MCF 10A (cell line): ENCODE data around the gene ZNF580. TPM values are rescaled to one million over a fixed set of nuclear protein-coding genes. Genes with fewer than 3 reads are reported as not detected.

Source experiments
- BruUV-seq: library from RNA; stranded (reverse); fragments of 400-500 nt; replicated peaks from 2 replicates; lab custom pipeline; 2021; lab: Mats Ljungman, UMichigan
- CTCF ChIA-PET: fragments of 300-600 bp; sonication (Branson Sonifier 250); formaldehyde crosslinking; extraction: SDS; loops from one replicate; lab custom pipeline; 2021; ENCODE audit warnings: antibody characterized with exemption, inconsistent platforms; lab: Yijun Ruan, JAX
- POLR2A ChIA-PET: fragments of 300-600, 350-650 bp; sonication (Branson Sonifier 250); formaldehyde crosslinking; extraction: SDS; loops from one replicate; lab custom pipeline; 2020; ENCODE audit warnings: antibody characterized with exemption, inconsistent platforms; lab: Yijun Ruan, JAX
- DNase-seq: peaks from one replicate; pipeline ENCODE4 v3.0.0-alpha.2; 2018; ENCODE audit not compliant: unreplicated experiment
- H3K27ac Mint-ChIP-seq: one replicate; pipeline ENCODE4 v1.8.0; 2022; ENCODE audit warnings: mild to moderate bottlenecking, low read depth, mixed read lengths; ENCODE audit not compliant: unreplicated experiment
- H3K27me3 Mint-ChIP-seq: one replicate; pipeline ENCODE4 v1.8.0; 2022; ENCODE audit warnings: mixed read lengths; ENCODE audit not compliant: insufficient read depth, unreplicated experiment
- H3K36me3 Mint-ChIP-seq: one replicate; pipeline ENCODE4 v1.8.0; 2022; ENCODE audit warnings: mild to moderate bottlenecking, moderate library complexity, mixed read lengths; ENCODE audit not compliant: insufficient read depth, unreplicated experiment
- H3K4me1 Mint-ChIP-seq: one replicate; pipeline ENCODE4 v1.8.0; 2022; ENCODE audit warnings: mixed read lengths; ENCODE audit not compliant: insufficient read depth, unreplicated experiment
- H3K4me3 Mint-ChIP-seq: one replicate; pipeline ENCODE4 v1.8.0; 2022; ENCODE audit warnings: mild to moderate bottlenecking, moderate library complexity, mixed read lengths; ENCODE audit not compliant: unreplicated experiment
- H3K9me3 Mint-ChIP-seq: one replicate; pipeline ENCODE4 v1.8.0; 2022; ENCODE audit warnings: mixed read lengths; ENCODE audit not compliant: unreplicated experiment
- intact Hi-C: fragments of 100-400 bp; cut with micrococcal nuclease; formaldehyde crosslinking; loops from 2 replicates; pipeline ENCODE4 v1.14.1; 2022
- total RNA-seq: library from RNA; stranded (reverse); gene quantifications from 2 replicates; pipeline ENCODE4 v1.2.3, GENCODE V29; 2022
- TF ChIP-seq, protein P1 (sequence below): fragments of 200-600 bp; IDR thresholded peaks from one replicate; pipeline ENCODE4 v1.8.0; 2022; ENCODE audit warnings: antibody characterized with exemption, mild to moderate bottlenecking; ENCODE audit not compliant: unreplicated experiment

Gene ZNF580
- total RNA-seq, 1 experiment from 2014 or later: 44.9 TPM

DNA sequence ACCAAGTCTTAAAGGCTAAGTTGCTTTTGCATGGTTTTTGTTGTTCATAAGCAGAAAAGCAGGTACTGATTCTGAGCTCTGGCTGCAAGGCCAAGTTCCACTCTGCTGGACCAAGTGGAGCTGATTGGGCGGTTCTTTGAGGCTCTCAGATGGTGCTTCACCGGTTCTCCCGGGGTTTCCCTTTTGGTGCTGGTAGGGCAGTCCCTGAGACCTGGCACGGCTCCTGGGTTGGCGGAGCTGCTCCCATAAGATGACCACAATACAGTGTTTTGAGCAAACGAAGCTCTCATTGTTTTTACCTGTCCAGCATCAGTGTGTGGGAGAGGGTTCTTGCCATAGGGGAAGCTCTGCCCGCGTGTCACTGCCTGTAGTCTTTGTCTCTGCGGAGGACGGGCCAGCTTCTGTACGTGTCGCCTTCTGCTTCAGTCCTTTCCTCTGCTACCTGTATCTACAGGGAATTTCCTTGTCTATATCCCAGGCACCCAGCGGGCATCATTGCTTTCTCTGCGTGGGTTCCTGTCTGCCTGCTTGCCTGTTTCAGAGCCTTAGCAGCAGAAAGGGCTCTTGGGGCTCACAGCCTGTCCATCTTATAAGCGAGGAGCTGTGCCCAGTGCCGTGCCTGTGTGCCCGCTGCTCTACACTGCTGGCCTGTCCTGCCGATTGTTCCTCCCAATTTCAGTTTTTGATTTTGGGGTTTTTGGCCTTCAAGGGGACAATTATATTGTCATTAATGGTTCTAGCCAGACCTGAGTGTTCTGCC lies 16.4 kb downstream of the ZNF580 start:
- Mint-ChIP-seq H3K27me3 (no peaks in the 10 kb centered on the region), H3K36me3 (peaks cover 36% of the 10 kb centered on the region), H3K4me1 (peaks cover 29% of the 10 kb centered on the region), H3K27ac (peak overlapping the region; percentile 98), H3K9me3 (no peaks in the 10 kb centered on the region), H3K4me3 (peak overlapping the region; percentile 84)
- DNase-seq: peak; percentile 49
- intact Hi-C loops: no loop called here
- POLR2A ChIA-PET: interaction anchor here (0.6 to 2.9 kb wide), 12 partner anchors 10 to 434 kb away, joined by 3 to 12 read pairs (median 4); partner anchors contain the start of genes CCDC106, FIZ1, ZNF524 and ZNF580
- TF ChIP-seq, protein P1, sequence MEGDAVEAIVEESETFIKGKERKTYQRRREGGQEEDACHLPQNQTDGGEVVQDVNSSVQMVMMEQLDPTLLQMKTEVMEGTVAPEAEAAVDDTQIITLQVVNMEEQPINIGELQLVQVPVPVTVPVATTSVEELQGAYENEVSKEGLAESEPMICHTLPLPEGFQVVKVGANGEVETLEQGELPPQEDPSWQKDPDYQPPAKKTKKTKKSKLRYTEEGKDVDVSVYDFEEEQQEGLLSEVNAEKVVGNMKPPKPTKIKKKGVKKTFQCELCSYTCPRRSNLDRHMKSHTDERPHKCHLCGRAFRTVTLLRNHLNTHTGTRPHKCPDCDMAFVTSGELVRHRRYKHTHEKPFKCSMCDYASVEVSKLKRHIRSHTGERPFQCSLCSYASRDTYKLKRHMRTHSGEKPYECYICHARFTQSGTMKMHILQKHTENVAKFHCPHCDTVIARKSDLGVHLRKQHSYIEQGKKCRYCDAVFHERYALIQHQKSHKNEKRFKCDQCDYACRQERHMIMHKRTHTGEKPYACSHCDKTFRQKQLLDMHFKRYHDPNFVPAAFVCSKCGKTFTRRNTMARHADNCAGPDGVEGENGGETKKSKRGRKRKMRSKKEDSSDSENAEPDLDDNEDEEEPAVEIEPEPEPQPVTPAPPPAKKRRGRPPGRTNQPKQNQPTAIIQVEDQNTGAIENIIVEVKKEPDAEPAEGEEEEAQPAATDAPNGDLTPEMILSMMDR: no peak
- no TSS peak for BruUV-seq
- CTCF ChIA-PET: interaction anchor here (0.5 to 1.8 kb wide), 6 partner anchors 11 to 21 kb away, joined by 3 to 18 read pairs (median 5); partner anchors contain the start of gene ZNF581

DNA sequence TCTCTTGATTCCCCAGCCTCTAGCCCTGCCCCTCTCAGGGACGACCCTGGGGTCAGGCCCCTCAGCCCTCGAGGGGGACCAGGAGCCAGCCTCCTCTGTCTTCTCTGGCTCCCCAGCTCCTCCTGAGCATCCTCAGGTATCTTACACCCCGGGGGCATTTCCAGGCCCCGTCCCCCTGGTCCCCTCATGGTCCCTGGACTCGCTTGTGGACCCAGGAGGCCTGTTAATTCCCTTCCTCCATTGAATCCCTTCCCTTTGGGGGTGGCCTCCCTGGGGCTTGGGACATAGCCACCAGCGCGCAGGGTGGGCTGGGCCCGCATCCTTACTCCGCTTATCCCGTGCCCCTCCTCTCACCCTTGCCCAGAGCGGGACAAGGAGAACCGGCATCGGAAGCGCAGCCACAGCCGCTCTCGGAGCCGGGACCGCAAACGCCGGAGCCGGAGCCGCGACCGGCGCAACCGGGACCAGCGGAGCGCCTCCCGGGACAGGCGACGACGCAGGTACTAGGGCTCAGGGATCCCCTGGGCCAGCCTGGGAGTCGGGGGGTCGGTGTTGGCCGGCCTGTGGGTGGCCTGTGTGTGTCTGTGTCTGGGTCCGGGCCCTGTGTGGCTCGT lies 18.2 kb downstream of the ZNF580 start:
- DNase-seq: no peak
- ChIA-PET CTCF (no interaction called here), POLR2A (interaction anchor here (0.6 kb wide), 1 partner anchor 423 kb away, joined by 3 read pairs; no protein-coding TSS in a partner anchor)
- Mint-ChIP-seq H3K27me3 (no peaks in the 10 kb centered on the region), H3K4me3 (peak overlapping the region; percentile 84), H3K27ac (no peak overlapping the region), H3K9me3 (no peaks in the 10 kb centered on the region), H3K36me3 (peaks cover 47% of the 10 kb centered on the region), H3K4me1 (peaks cover 29% of the 10 kb centered on the region)
- TF ChIP-seq, protein P1: no peak
- no TSS peak for BruUV-seq
- intact Hi-C loops: no loop called here

- ChIA-PET CTCF (interaction anchor here (0.9 kb wide), 1 partner anchor 8 kb away, joined by 3 read pairs; no protein-coding TSS in a partner anchor), POLR2A (no interaction called here)
- Mint-ChIP-seq H3K4me1 (peaks cover 29% of the 10 kb centered on the region), H3K36me3 (peaks cover 51% of the 10 kb centered on the region), H3K27ac (no peak overlapping the region), H3K9me3 (no peaks in the 10 kb centered on the region), H3K27me3 (no peaks in the 10 kb centered on the region), H3K4me3 (peak overlapping the region; percentile 52)
- BruUV-seq: no TSS peak
- DNase-seq: no peak
- intact Hi-C loops: no loop called here
- TF ChIP-seq, protein P1: no peak
Measured at GRCh38 chr19:55659822-55660221, 19.0 kb downstream of the ZNF580 start.

- no peaks in the 10 kb centered on the region for H3K27me3 Mint-ChIP-seq
- no TSS peak for BruUV-seq
- CTCF ChIA-PET: interaction anchor here (0.9 to 1.2 kb wide), 2 partner anchors 8 to 11 kb away, joined by 3 read pairs; no protein-coding TSS in a partner anchor
- H3K36me3 Mint-ChIP-seq: peaks cover 47% of the 10 kb centered on the region
- TF ChIP-seq, protein P1: no peak
- intact Hi-C loops: no loop called here
- H3K4me3 Mint-ChIP-seq: peak overlapping the region; percentile 52
- no peak overlapping the region for H3K27ac Mint-ChIP-seq
- H3K4me1 Mint-ChIP-seq: peaks cover 29% of the 10 kb centered on the region
- no peak for DNase-seq
- POLR2A ChIA-PET: no interaction called here
- no peaks in the 10 kb centered on the region for H3K9me3 Mint-ChIP-seq
Measured at GRCh38 chr19:55660404-55660803, 19.6 kb downstream of the ZNF580 start.
